Retinal pigment epithelial cell (primary cell): ENCODE measurements around the gene EPHB2.

Source experiments
- DNase-seq: peaks from one replicate; pipeline ENCODE4 v3.0.0-alpha.2; 2010; ENCODE audit warnings: low read depth
- H3K4me3 ChIP-seq: 2 replicates; pipeline ENCODE4 v1.5.1; 2011; ENCODE audit warnings: mild to moderate bottlenecking, low read length, control low read depth, moderate library complexity
- TF ChIP-seq, protein P1 (sequence below): conservative IDR thresholded peaks from 2 replicates; pipeline ENCODE4 v1.5.1; 2011; ENCODE audit warnings: low read depth, low read length, control low read depth, inconsistent platforms

The EPHB2 gene

DNA sequence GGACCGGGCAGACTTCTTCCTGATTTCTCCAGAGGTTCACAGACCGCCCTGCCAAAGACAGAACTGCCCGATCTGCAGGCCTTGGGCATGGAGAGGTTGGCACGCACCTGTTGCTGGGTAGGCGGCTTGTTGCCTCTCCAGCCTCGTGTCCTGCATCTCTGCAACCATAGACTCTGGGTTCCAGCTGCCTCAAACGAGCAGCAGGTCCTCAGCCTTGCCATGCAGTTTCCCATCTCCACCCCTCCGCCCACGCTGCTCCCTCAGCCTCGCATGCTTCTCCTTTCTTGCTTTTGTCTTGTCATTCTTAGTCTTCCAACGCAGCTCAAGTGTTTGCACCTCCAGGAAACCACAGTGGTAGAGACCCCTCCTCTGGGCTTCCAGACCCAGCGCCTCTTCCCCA, 135.8 kb downstream of the EPHB2 start:
- no peak for DNase-seq
- no peak overlapping the region for H3K4me3 ChIP-seq

DNA sequence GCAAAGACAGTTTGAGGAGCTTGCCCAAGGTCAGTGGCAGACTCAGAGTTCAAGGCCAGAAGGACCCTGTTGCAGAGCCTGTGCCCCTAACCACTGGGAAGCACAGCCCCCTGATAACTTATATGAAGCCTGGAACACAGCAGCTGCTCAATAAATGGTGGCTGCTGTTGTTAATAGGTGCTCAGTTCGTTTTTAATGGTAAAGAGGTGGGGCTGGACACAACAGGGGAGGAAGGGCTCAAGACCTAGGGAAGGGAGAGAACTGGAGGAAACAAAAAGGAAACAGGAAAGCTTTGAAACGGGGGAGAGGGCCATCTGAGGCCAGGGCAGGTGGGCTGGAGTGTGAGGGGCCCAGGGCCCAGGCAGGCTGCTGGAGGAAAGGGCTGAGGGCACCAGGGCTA, 136.6 kb downstream of the EPHB2 start:
- TF ChIP-seq, protein P1, sequence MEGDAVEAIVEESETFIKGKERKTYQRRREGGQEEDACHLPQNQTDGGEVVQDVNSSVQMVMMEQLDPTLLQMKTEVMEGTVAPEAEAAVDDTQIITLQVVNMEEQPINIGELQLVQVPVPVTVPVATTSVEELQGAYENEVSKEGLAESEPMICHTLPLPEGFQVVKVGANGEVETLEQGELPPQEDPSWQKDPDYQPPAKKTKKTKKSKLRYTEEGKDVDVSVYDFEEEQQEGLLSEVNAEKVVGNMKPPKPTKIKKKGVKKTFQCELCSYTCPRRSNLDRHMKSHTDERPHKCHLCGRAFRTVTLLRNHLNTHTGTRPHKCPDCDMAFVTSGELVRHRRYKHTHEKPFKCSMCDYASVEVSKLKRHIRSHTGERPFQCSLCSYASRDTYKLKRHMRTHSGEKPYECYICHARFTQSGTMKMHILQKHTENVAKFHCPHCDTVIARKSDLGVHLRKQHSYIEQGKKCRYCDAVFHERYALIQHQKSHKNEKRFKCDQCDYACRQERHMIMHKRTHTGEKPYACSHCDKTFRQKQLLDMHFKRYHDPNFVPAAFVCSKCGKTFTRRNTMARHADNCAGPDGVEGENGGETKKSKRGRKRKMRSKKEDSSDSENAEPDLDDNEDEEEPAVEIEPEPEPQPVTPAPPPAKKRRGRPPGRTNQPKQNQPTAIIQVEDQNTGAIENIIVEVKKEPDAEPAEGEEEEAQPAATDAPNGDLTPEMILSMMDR: no peak
- no peak for DNase-seq

More for the DNA sequence above, 135.8 kb downstream of the EPHB2 start:
- TF ChIP-seq, protein P1: no peak

DNA sequence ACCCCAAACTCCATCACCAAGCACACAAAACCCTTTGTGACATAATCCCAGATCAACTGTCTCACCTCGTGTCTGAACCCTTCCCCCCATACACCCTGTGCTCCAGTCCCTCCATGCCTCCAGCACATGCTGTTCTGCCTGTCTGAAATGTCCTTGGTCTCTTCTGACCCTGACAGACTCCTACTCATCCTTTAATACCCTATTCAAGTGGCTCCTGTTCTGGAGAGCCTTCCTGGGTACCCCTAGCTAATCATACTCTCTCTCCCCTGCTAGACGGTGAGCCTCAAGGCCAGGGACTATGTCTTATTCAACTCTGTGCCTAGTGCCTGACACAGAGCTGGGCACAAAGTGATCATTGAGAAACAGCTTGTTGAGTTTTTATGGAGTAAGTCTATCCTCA, 137.1 kb downstream of the EPHB2 start:
- no peak overlapping the region for H3K4me3 ChIP-seq
- no peak for DNase-seq
- TF ChIP-seq, protein P1: no peak

More for the DNA sequence above, 136.6 kb downstream of the EPHB2 start:
- H3K4me3 ChIP-seq: no peak overlapping the region

DNA sequence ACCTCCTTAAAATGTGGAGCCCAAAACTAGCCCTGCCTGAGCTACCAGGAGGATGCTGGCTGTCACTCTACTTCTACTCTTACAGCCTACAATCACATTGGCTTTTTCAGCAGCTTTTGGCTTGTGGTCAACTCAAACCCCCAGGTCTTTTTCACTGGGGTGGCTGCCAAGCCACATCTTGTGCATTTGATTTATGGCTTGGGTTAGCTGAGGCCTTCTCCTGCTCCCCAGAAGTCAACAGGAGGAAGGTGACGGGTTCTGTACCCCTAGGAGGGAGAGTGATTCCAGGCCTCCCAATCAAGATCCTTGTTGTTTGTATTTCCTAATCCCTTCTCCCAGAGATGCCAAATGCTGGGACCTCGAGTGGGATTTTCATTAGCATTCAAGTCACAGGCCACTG, 137.8 kb downstream of the EPHB2 start:
- no peak overlapping the region for H3K4me3 ChIP-seq
- TF ChIP-seq, protein P1: no peak
- no peak for DNase-seq

DNA sequence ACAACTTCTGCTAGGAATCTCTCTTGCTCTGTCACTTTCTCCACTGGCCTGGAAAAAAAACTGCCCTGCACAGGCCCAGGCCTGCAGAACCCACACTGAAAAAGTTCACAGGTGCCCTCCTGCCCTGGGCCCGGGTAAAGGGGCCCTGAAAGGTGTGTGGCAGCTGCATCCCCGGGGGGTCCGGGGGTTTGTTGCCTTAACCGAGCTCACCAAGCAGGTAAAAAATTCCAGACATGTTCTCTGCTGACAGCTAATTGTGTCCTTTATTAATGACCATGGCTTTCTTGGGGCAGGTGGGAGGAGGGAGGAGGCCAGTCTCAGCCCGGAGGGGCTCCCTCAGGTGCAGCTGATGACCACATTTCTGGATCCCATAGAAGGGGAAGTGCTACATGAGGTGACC, 139.1 kb downstream of the EPHB2 start:
- no peak overlapping the region for H3K4me3 ChIP-seq
- TF ChIP-seq, protein P1: no peak
- DNase-seq: no peak

DNA sequence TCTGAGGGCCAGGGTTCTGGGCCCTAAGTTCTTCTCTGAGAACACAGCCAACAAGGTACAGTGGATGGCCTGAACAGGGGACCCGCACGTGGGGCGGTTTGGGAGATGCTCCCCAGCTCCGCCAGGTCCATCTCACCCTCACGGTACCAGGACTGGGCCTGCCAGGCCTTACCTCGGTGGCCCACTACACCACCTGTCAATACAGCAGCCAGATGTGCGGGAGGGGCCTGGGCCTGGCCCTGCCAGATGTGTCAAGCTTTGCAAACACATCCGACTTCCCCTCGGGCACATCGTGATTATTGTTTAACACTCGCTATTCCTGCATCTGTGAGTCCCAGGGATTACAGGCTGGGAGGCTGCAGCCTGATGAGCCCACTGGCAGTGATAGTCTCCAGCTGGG, 139.6 kb downstream of the EPHB2 start:
- DNase-seq: no peak
- no peak overlapping the region for H3K4me3 ChIP-seq
- TF ChIP-seq, protein P1: no peak

DNA sequence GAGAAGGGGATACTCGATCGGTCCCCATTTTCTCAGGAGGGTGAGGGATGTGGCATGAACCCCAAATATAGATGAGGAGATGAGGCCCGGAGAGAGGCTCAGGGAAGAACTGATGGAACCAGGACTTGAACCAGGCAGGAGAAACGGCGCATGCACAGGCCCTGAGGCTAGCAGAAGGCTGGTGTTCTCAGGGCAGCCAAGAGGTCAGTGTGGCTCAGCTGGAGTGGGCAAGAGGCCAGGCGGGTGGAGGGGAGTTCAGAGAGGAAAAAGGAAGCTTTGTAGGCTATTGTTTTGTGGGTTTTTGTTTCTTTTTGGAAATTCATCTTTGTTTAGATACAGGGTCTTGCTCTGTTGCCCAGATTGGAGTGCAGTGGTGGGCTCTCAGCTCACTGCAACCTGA, 140.0 kb downstream of the EPHB2 start:
- TF ChIP-seq, protein P1: no peak
- DNase-seq: no peak
- H3K4me3 ChIP-seq: no peak overlapping the region
